SU-DHL-6 (cell line): ENCODE results near the gene CSNK1G3.

Experiments used
- H2AFZ ChIP-seq: fragments of 200-600 bp; sonication (generic); 2 replicates; pipeline ENCODE4 v1.6.1; 2014; ENCODE audit warnings: low read depth, mild to moderate bottlenecking, moderate library complexity, mixed read lengths, antibody characterized with exemption, low read length; ENCODE audit not compliant: severe bottlenecking
- H3F3A ChIP-seq: fragments of 200-600 bp; shearing (Covaris generic); 2 replicates; pipeline ENCODE4 v1.6.0; 2016; ENCODE audit warnings: antibody characterized with exemption, mild to moderate bottlenecking; ENCODE audit not compliant: insufficient read depth
- H3K27ac ChIP-seq: fragments of 200-600 bp; sonication (generic); 2 replicates; pipeline ENCODE4 v1.5.1; 2016; ENCODE audit warnings: low read depth, mild to moderate bottlenecking, low read length, moderate library complexity, mixed read lengths
- H3K27me3 ChIP-seq: fragments of 200-600 bp; sonication (generic), shearing (Covaris generic); 2 replicates; pipeline ENCODE4 v1.6.0; 2014; ENCODE audit warnings: mild to moderate bottlenecking, low read length
- H3K36me3 ChIP-seq: fragments of 200-600 bp; sonication (generic); 2 replicates; pipeline ENCODE4 v1.6.1; 2014; ENCODE audit warnings: mild to moderate bottlenecking, low read length, mixed read lengths
- H3K4me2 ChIP-seq: fragments of 300-600, 200-600 bp; shearing (Covaris generic), sonication (generic); 2 replicates; pipeline ENCODE4 v1.6.0; 2014; ENCODE audit warnings: low read length, low read depth, mild to moderate bottlenecking; ENCODE audit not compliant: poor library complexity, severe bottlenecking
- H3K4me3 ChIP-seq: fragments of 200-600 bp; sonication (generic); 2 replicates; pipeline ENCODE4 v1.5.1; 2014; ENCODE audit warnings: antibody characterized with exemption, low read length, mild to moderate bottlenecking, mixed read lengths; ENCODE audit not compliant: insufficient read depth, poor library complexity, severe bottlenecking
- H3K79me2 ChIP-seq: fragments of 200-600 bp; sonication (generic); 2 replicates; pipeline ENCODE4 v1.6.1; 2014; ENCODE audit warnings: mild to moderate bottlenecking, low read length, moderate library complexity; ENCODE audit not compliant: insufficient read depth
- H3K9ac ChIP-seq: fragments of 200-600 bp; sonication (generic); 2 replicates; pipeline ENCODE4 v1.7.0; 2014; ENCODE audit warnings: mild to moderate bottlenecking, low read length
- H3K9me2 ChIP-seq: fragments of 200-600 bp; sonication (generic); replicated peaks from 2 replicates; pipeline ENCODE4 v1.6.1; 2014; ENCODE audit warnings: low read length; ENCODE audit not compliant: insufficient read depth
- H3K9me3 ChIP-seq: fragments of 200-600 bp; sonication (generic); 2 replicates; pipeline ENCODE4 v1.6.1; 2014; ENCODE audit warnings: low read length, mixed read lengths; ENCODE audit not compliant: insufficient read depth
- H4K20me1 ChIP-seq: fragments of 200-600 bp; sonication (generic); 2 replicates; pipeline ENCODE4 v1.6.1; 2014; ENCODE audit warnings: low read depth, mild to moderate bottlenecking, antibody characterized with exemption, low read length, moderate library complexity, mixed read lengths
- CTCF ChIP-seq: fragments of 200-600 bp; sonication (generic); IDR thresholded peaks from one replicate; pipeline ENCODE4 v1.5.1; 2017; ENCODE audit warnings: antibody characterized with exemption, mild to moderate bottlenecking, low read length, moderate library complexity; ENCODE audit not compliant: insufficient read depth, poor library complexity, severe bottlenecking
- EZH2phosphoT487 ChIP-seq: fragments of 200-600 bp; sonication (generic), shearing (Covaris generic); conservative IDR thresholded peaks from 2 replicates; pipeline ENCODE4 v1.6.1; 2018; ENCODE audit warnings: mild to moderate bottlenecking, antibody characterized with exemption, low read length, moderate library complexity, mixed read lengths

The CSNK1G3 gene

DNA sequence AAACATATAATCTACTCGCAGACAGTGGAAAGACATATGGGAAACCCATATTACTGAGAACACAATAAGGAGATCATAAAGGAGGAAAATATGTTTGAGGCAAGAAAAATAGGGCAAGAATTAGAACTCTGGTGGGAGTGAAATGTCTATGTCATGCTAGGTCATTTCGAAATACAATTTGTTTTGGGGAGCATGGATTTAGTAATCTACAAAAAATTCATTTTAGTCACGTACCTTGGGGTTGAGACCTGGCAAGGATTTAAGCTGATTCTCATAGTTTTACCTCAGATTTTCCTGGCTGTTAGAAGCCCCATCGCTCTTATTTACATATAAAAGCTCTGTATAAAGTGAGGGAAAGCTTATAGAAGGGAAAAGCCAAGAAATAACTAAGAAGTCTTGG lies 11.5 kb upstream of the CSNK1G3 start:
- H3K9ac ChIP-seq = no peak overlapping the region
- no peaks in the 10 kb centered on the region for H3K9me2 ChIP-seq
- no peak overlapping the region for H3K4me3 ChIP-seq
- H2AFZ ChIP-seq = no peak overlapping the region
- no peaks in the 10 kb centered on the region for H3K27me3 ChIP-seq
- H3K79me2 ChIP-seq = no peaks in the 10 kb centered on the region
- H3K27ac ChIP-seq = no peak overlapping the region
- H3F3A ChIP-seq = no peaks in the 10 kb centered on the region
- TF ChIP-seq CTCF (no peak), EZH2phosphoT487 (no peak)
- no peaks in the 10 kb centered on the region for H4K20me1 ChIP-seq
- no peak overlapping the region for H3K4me2 ChIP-seq
- H3K36me3 ChIP-seq = no peaks in the 10 kb centered on the region
- no peaks in the 10 kb centered on the region for H3K9me3 ChIP-seq

GRCh38 chr5:123502120-123502519 lies 9.9 kb upstream of the CSNK1G3 start:
- Histone ChIP-seq H3K36me3 (no peaks in the 10 kb centered on the region), H3K4me3 (no peak overlapping the region), H3K79me2 (no peaks in the 10 kb centered on the region), H3K27me3 (no peaks in the 10 kb centered on the region), H3K27ac (no peak overlapping the region), H4K20me1 (no peaks in the 10 kb centered on the region), H3K4me2 (no peak overlapping the region), H3F3A (no peaks in the 10 kb centered on the region), H2AFZ (no peak overlapping the region), H3K9me2 (no peaks in the 10 kb centered on the region), H3K9ac (no peak overlapping the region), H3K9me3 (no peaks in the 10 kb centered on the region)
- TF ChIP-seq EZH2phosphoT487 = no peak
- TF ChIP-seq CTCF = no peak

DNA sequence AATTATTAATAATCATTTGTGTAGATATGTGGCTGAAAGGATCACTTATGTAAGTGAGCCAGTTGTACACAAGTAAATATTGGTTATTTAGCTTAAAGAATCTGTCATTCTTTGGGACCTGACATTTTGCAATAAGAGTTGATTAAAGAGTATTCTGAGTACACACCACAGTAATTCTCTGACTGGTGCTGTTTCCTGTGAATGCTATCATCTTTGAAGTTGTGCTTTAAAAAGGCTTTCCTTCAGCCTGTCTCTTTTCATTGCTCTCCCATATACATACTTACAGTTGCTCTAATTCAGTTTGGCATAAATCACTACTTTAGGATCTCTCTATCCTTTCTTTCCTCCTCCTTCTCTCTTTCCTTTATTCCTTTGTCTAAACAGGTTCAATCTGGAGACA lies 8.7 kb upstream of the CSNK1G3 start:
- Histone ChIP-seq H3K27ac (no peak overlapping the region), H3F3A (no peaks in the 10 kb centered on the region), H3K9me3 (no peaks in the 10 kb centered on the region), H2AFZ (no peak overlapping the region), H3K79me2 (no peaks in the 10 kb centered on the region), H3K4me2 (no peak overlapping the region), H3K27me3 (no peaks in the 10 kb centered on the region), H3K9ac (no peak overlapping the region), H4K20me1 (no peaks in the 10 kb centered on the region), H3K4me3 (no peak overlapping the region), H3K9me2 (no peaks in the 10 kb centered on the region), H3K36me3 (no peaks in the 10 kb centered on the region)
- TF ChIP-seq EZH2phosphoT487 (no peak), CTCF (no peak)

DNA sequence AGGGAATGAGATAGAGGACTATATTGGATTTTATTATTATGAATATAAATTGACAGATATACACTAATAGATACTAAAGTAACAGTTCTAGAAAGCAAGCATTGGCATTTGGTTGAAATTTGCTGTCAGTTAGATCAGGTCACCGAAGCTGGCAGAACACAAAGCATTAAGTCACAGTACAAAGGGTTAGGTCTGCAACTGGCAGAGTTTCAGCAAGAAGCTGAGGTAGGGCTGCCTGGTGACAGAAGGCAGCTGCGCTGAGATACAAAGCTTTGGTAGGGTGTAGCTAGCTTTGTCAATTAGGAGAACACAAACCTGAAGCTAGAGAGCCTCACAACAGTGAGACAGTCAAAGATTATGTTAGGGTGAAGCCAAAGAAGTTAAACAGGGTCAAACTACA lies 6.3 kb upstream of the CSNK1G3 start:
- Histone ChIP-seq H3K4me2 (no peak overlapping the region), H3K4me3 (no peak overlapping the region), H2AFZ (no peak overlapping the region), H3K27me3 (no peaks in the 10 kb centered on the region), H3K9ac (no peak overlapping the region), H4K20me1 (no peaks in the 10 kb centered on the region), H3K9me2 (no peaks in the 10 kb centered on the region), H3F3A (no peaks in the 10 kb centered on the region), H3K36me3 (no peaks in the 10 kb centered on the region), H3K27ac (no peak overlapping the region), H3K79me2 (no peaks in the 10 kb centered on the region), H3K9me3 (no peaks in the 10 kb centered on the region)
- no peak for TF ChIP-seq CTCF
- no peak for TF ChIP-seq EZH2phosphoT487
